SK-N-MC (cell line): ENCODE data around the gene BCOR.

ENCODE experiments used
- EZH2 ChIP-seq: fragments of 200-600 bp; sonication (generic); IDR thresholded peaks from one replicate; pipeline ENCODE4 v1.6.1; 2017; ENCODE audit warnings: antibody characterized with exemption
- POLR2AphosphoS5 ChIP-seq: IDR thresholded peaks from 2 replicates; pipeline ENCODE4 v1.6.1; 2012; ENCODE audit warnings: mild to moderate bottlenecking, low read depth, low read length, borderline replicate concordance

- TF ChIP-seq EZH2 = no peak
- TF ChIP-seq POLR2AphosphoS5 = no peak
Observed at GRCh38 chrX:40041915-40042314, 55.8 kb downstream of the BCOR start.
